ENCODE measurements around the gene ARHGEF2. TPM values are rescaled to one million over a fixed set of nuclear protein-coding genes. Genes with fewer than 3 reads are reported as not detected.

Gene ARHGEF2
- polyA plus RNA-seq, 2 of the 4 experiments (the other 2 are of a cell fraction) = 21.3 to 67.4 TPM

GRCh38 chr1:155904261-155904660 is 74.1 kb downstream of the ARHGEF2 start:
- Histone ChIP-seq H3K9me3 (no peaks in the 10 kb centered on the region), H3K4me2 (no peak overlapping the region), H3K27ac (no peak overlapping the region), H3K4me1 (peaks cover 1% of the 10 kb centered on the region; the same call in 2 of the 3 replicates), H3K4me3 (no peak overlapping the region)
- 94% methylated on average over 12 of the region's 12 CpGs for WGBS (ENCODE audit: missing lambda C conversion rate)
- ATAC-seq (no peak), DNase-seq (ENCODE audit: low read depth in 1 of 2, low spot score in 1 of 2) (no peak), FAIRE-seq (no peak)
- ChIA-PET CTCF (interaction anchor here (0.6 to 1.3 kb wide), 4 partner anchors 23 to 501 kb away, joined by 3 to 5 read pairs (median 4); no protein-coding TSS in a partner anchor), POLR2A (no interaction called here)
- no peak for TF ChIP-seq MAZ (IDR thresholded peaks at IDR 0.05; ENCODE audit: borderline replicate concordance, low read depth, low read length)
- no peak for TF ChIP-seq FOSB (CRISPR knock-in tag; IDR thresholded peaks at IDR 0.05)
- no peak for TF ChIP-seq SMC3 (IDR thresholded peaks at IDR 0.05)
- TF ChIP-seq HDAC2 (IDR thresholded peaks at IDR 0.05) = no peak
- no peak for TF ChIP-seq PBX3 (IDR thresholded peaks at IDR 0.05)
- TF ChIP-seq EP300 (IDR thresholded peaks at IDR 0.05) = no peak
- TF ChIP-seq ZSCAN20 (CRISPR knock-in tag; IDR thresholded peaks at IDR 0.05) = no peak
- TF ChIP-seq CBX2 (IDR thresholded peaks at IDR 0.05; ENCODE audit: borderline replicate concordance, low read depth) = no peak
- TF ChIP-seq HEYL (CRISPR knock-in tag; IDR thresholded peaks at IDR 0.05) = no peak
- TF ChIP-seq JUN (IDR thresholded peaks at IDR 0.05) = no peak
- TF ChIP-seq HES2 (IDR thresholded peaks at IDR 0.05) = no peak
- TF ChIP-seq NPAS2 (CRISPR knock-in tag; IDR thresholded peaks at IDR 0.05; ENCODE audit: borderline replicate concordance) = no peak
- TF ChIP-seq NR3C1 (IDR thresholded peaks at IDR 0.05) = no peak
- no peak for TF ChIP-seq EHMT2 (IDR thresholded peaks at IDR 0.05; ENCODE audit: low read depth)
- no peak for TF ChIP-seq RARB (CRISPR knock-in tag; IDR thresholded peaks at IDR 0.05)
- TF ChIP-seq CEBPB (IDR thresholded peaks at IDR 0.05) = no peak

- 89% methylated on average over 4 of the region's 4 CpGs for WGBS (ENCODE audit: missing lambda C conversion rate)
- H3K9me3 ChIP-seq = no peaks in the 10 kb centered on the region
- DNase-seq (ENCODE audit: low read depth in 1 of 2, low spot score in 1 of 2) = no peak
- ChIA-PET CTCF (interaction anchor here (0.7 kb wide), 1 partner anchor 9 kb away, joined by 6 read pairs; no protein-coding TSS in a partner anchor), POLR2A (no interaction called here)
- no peak overlapping the region for H3K27ac ChIP-seq
- H3K4me2 ChIP-seq = no peak overlapping the region
- no peak for FAIRE-seq
- no peak for ATAC-seq
- no peak overlapping the region for H3K4me3 ChIP-seq
- TF ChIP-seq RNF2 (IDR thresholded peaks at IDR 0.05; ENCODE audit: borderline replicate concordance, low read depth) (no peak), ZC3H11A (IDR thresholded peaks at IDR 0.05) (no peak), RAD21 (conservative IDR thresholded peaks at IDR 0.05 in 1 of 2, IDR thresholded peaks at IDR 0.05 in 1 of 2) (no peak), FOXS1 (CRISPR knock-in tag; IDR thresholded peaks at IDR 0.05) (no peak), HOXA7 (CRISPR knock-in tag; IDR thresholded peaks at IDR 0.05) (no peak)
- no peaks in the 10 kb centered on the region for H3K4me1 ChIP-seq
These were observed 78.2 kb downstream of the ARHGEF2 start for GRCh38 chr1:155900161-155900560.

GRCh38 chr1:155899683-155900082 is 78.7 kb downstream of the ARHGEF2 start:
- Histone ChIP-seq H3K4me3 (no peak overlapping the region), H3K4me1 (no peaks in the 10 kb centered on the region), H3K9me3 (no peaks in the 10 kb centered on the region), H3K27ac (no peak overlapping the region), H3K4me2 (no peak overlapping the region)
- DNase-seq (ENCODE audit: low read depth in 1 of 2, low spot score in 1 of 2) = no peak
- WGBS (ENCODE audit: missing lambda C conversion rate) = 96% methylated on average over 2 of the region's 2 CpGs
- no peak for FAIRE-seq
- no peak for ATAC-seq
- TF ChIP-seq JUN (IDR thresholded peaks at IDR 0.05) = no peak
- no peak for TF ChIP-seq RAD21 (conservative IDR thresholded peaks at IDR 0.05 in 1 of 2, IDR thresholded peaks at IDR 0.05 in 1 of 2)
- TF ChIP-seq FOSL2 (IDR thresholded peaks at IDR 0.05) = no peak
- TF ChIP-seq FOSL2 (CRISPR knock-in tag; IDR thresholded peaks at IDR 0.05) = no peak
- no peak for TF ChIP-seq ZSCAN20 (CRISPR knock-in tag; IDR thresholded peaks at IDR 0.05)
- TF ChIP-seq TP53 (CRISPR knock-in tag; IDR thresholded peaks at IDR 0.05) = no peak
- TF ChIP-seq MAZ (IDR thresholded peaks at IDR 0.05; ENCODE audit: borderline replicate concordance, low read depth, low read length) = no peak
- no peak for TF ChIP-seq CBX2 (IDR thresholded peaks at IDR 0.05; ENCODE audit: borderline replicate concordance, low read depth)
- no peak for TF ChIP-seq RCOR1 (IDR thresholded peaks at IDR 0.05; ENCODE audit: low read depth, low read length)
- no peak for TF ChIP-seq ZNF302 (CRISPR knock-in tag; IDR thresholded peaks at IDR 0.05)
- no peak for TF ChIP-seq CTCF (IDR thresholded peaks at IDR 0.05)
- no peak for TF ChIP-seq HOXB5 (CRISPR knock-in tag; IDR thresholded peaks at IDR 0.05)
- TF ChIP-seq ZC3H11A (IDR thresholded peaks at IDR 0.05) = no peak
- POLR2A ChIA-PET = no interaction called here
- CTCF ChIA-PET = interaction anchor here (0.6 to 1.8 kb wide), 6 partner anchors 9 to 117 kb away, joined by 3 to 8 read pairs (median 4); no protein-coding TSS in a partner anchor
